Prostate gland (tissue), 2 donors: ENCODE results near the gene HNRNPCL1. TPM values are rescaled to one million over a fixed set of nuclear protein-coding genes. Genes with fewer than 3 reads are reported as not detected.

Experiments
- total RNA-seq, 2 donors: library from RNA; depleted of rRNA; stranded (reverse); fragments of >200 nt; gene quantifications; one replicate each; pipeline ENCODE4 v1.1.0, GENCODE V29; 2016

HNRNPCL1 gene
- total RNA-seq, 2 donors from 2014 or later, result not detected

Other genes with a start within 250 kb of the HNRNPCL1 start
- gene DHRS3, start 230.5 kb downstream of the HNRNPCL1 start, total RNA-seq, result 100 to 1,000 TPM; 171 to 178 TPM
- gene AADACL4, start 204.6 kb downstream of the HNRNPCL1 start, total RNA-seq, result not detected
- gene AADACL3, start 132.6 kb downstream of the HNRNPCL1 start, total RNA-seq, result not detected
- 1 to 10 TPM in 1 of 2 donors, not detected in 1; 1.1 TPM for gene CFAP107, start 102.5 kb downstream of the HNRNPCL1 start, total RNA-seq
- not detected for gene PRAMEF12, start 75.0 kb downstream of the HNRNPCL1 start, total RNA-seq
- gene PRAMEF1, start 57.3 kb downstream of the HNRNPCL1 start, total RNA-seq, result not detected
- not detected for gene PRAMEF11, start 17.3 kb downstream of the HNRNPCL1 start, total RNA-seq
- gene PRAMEF2, start 8.4 kb upstream of the HNRNPCL1 start, total RNA-seq, result not detected
- not detected for gene PRAMEF4, start 37.5 kb upstream of the HNRNPCL1 start, total RNA-seq
- not detected for gene PRAMEF10, start 49.5 kb upstream of the HNRNPCL1 start, total RNA-seq
- gene PRAMEF7, start 67.9 kb upstream of the HNRNPCL1 start, total RNA-seq, result not detected
- not detected for gene PRAMEF6, start 98.9 kb upstream of the HNRNPCL1 start, total RNA-seq
- not detected for gene PRAMEF27, start 207.9 kb upstream of the HNRNPCL1 start, total RNA-seq
- not detected for gene HNRNPCL3, start 212.0 kb upstream of the HNRNPCL1 start, total RNA-seq
- gene PRAMEF25, start 222.1 kb upstream of the HNRNPCL1 start, total RNA-seq, result not detected